8988T (cell line): ENCODE results near the gene VWA8.
"Not testable (repeated sequence)": the region's sequence is repeated elsewhere in the genome, so short reads cannot be mapped to it uniquely, and the experiment has no call there.

Experiments
- DNase-seq: peaks from one replicate; pipeline ENCODE4 v3.0.0; 2011

The VWA8 gene

GRCh38 chr13:41608111-41608838 is 352.6 kb downstream of the VWA8 start:
- no peak for DNase-seq

GRCh38 chr13:41606646-41607045 is 354.3 kb downstream of the VWA8 start:
- DNase-seq: no peak

- DNase-seq: no peak
Measured at GRCh38 chr13:41605319-41606285, 355.3 kb downstream of the VWA8 start.

- DNase-seq: no peak
Measured at GRCh38 chr13:41603917-41604316, 357.0 kb downstream of the VWA8 start.

- no peak for DNase-seq
Measured at GRCh38 chr13:41601718-41602445, 359.0 kb downstream of the VWA8 start.

GRCh38 chr13:41599619-41600018 is 361.3 kb downstream of the VWA8 start:
- DNase-seq: no peak

- DNase-seq: no peak
Measured at GRCh38 chr13:41597348-41598041, 363.4 kb downstream of the VWA8 start.

GRCh38 chr13:41596190-41596589 is 364.7 kb downstream of the VWA8 start:
- DNase-seq: no peak

- no peak for DNase-seq
Measured at GRCh38 chr13:41595298-41595697, 365.6 kb downstream of the VWA8 start.

- no peak for DNase-seq
Measured at GRCh38 chr13:41590643-41591042, 370.3 kb downstream of the VWA8 start.

- no peak for DNase-seq
Measured at GRCh38 chr13:41590122-41590521, 370.8 kb downstream of the VWA8 start.

GRCh38 chr13:41589434-41589833 is 371.5 kb downstream of the VWA8 start:
- no peak for DNase-seq

- DNase-seq: no peak
Measured at GRCh38 chr13:41588899-41589298, 372.0 kb downstream of the VWA8 start.

GRCh38 chr13:41588448-41588847 is 372.5 kb downstream of the VWA8 start:
- no peak for DNase-seq

- DNase-seq: no peak
Measured at GRCh38 chr13:41587490-41587889, 373.4 kb downstream of the VWA8 start.

- DNase-seq: no peak
Measured at GRCh38 chr13:41586216-41586615, 374.7 kb downstream of the VWA8 start.

- no peak for DNase-seq
Measured at GRCh38 chr13:41582027-41582463, 378.9 kb downstream of the VWA8 start.

- no peak for DNase-seq
Measured at GRCh38 chr13:41580345-41580744, 380.6 kb downstream of the VWA8 start.

- no peak for DNase-seq
Measured at GRCh38 chr13:41579881-41580280, 381.0 kb downstream of the VWA8 start.

- no peak for DNase-seq
Measured at GRCh38 chr13:41579168-41579567, 381.7 kb downstream of the VWA8 start.

GRCh38 chr13:41578371-41578770 is 382.5 kb downstream of the VWA8 start:
- no peak for DNase-seq

- no peak for DNase-seq
Measured at GRCh38 chr13:41577436-41577835, 383.5 kb downstream of the VWA8 start.

- DNase-seq: not testable (repeated sequence)
Measured at GRCh38 chr13:41573640-41574039, 387.3 kb downstream of the VWA8 start.
